Inflammatory macrophage (primary cell): Measurements from ENCODE around the gene CCDC175.
A peak's percentile ranks its signal among the peaks of the same experiment; 100 is the strongest.

Source experiments
- DNase-seq, 2 donors: peaks; one replicate each; pipeline ENCODE4 v3.0.0-alpha.2; 2020 to 2022
- total RNA-seq, 18 experiments: gene quantifications; one replicate each; lab custom pipeline; 2026; ENCODE audit warnings: mixed read lengths in 6 of 18, inconsistent platforms in 2 of 18; lab: John Stamatoyannopoulos, UW

Gene CCDC175
- total RNA-seq, result 0.03 to 0.48 (median 0.14) reads per million in 18 experiments

- peak; percentile 77 to 89 for DNase-seq
Observed at GRCh38 chr14:59576332-59577294, at the start of gene CCDC175. Gene CCDC175 (minus strand): TSS chr14:59576812. CDS start chr14:59576775, 37 bp downstream.

GRCh38 chr14:59622631-59623030 is 46.0 kb upstream of the CCDC175 start:
- no peak for DNase-seq

- peak; percentile 62 to 67 for DNase-seq
Observed at GRCh38 chr14:59619061-59619460, 42.4 kb upstream of the CCDC175 start.

GRCh38 chr14:59601056-59601455 is 24.4 kb upstream of the CCDC175 start:
- DNase-seq, result no peak

- no peak for DNase-seq
Observed at GRCh38 chr14:59600211-59600945, 23.8 kb upstream of the CCDC175 start.

GRCh38 chr14:59595071-59595470 is 18.5 kb upstream of the CCDC175 start:
- DNase-seq, result no peak

GRCh38 chr14:59591641-59592370 is 15.2 kb upstream of the CCDC175 start:
- DNase-seq, result no peak

- peak; percentile 33 to 42 for DNase-seq
Observed at GRCh38 chr14:59588101-59588500, 11.5 kb upstream of the CCDC175 start.

- peak; percentile 65 to 77 for DNase-seq
Observed at GRCh38 chr14:59585891-59586554, 9.4 kb upstream of the CCDC175 start.

- peak in 1 of 2 donors; percentile 24 for DNase-seq
Observed at GRCh38 chr14:59583755-59584154, 7.1 kb upstream of the CCDC175 start.

- peak; percentile 61 to 64 for DNase-seq
Observed at GRCh38 chr14:59582845-59583509, 6.4 kb upstream of the CCDC175 start.

- no peak for DNase-seq
Observed at GRCh38 chr14:59582161-59582560, 5.5 kb upstream of the CCDC175 start.

- no peak for DNase-seq
Observed at GRCh38 chr14:59580911-59581310, 4.3 kb upstream of the CCDC175 start.

- peak in 1 of 2 donors; percentile 15 for DNase-seq
Observed at GRCh38 chr14:59570122-59570521, 6.5 kb downstream of the CCDC175 start.

- DNase-seq, result no peak
Observed at GRCh38 chr14:59566725-59567124, 9.9 kb downstream of the CCDC175 start.

- no peak for DNase-seq
Observed at GRCh38 chr14:59566296-59566695, 10.3 kb downstream of the CCDC175 start.

GRCh38 chr14:59565087-59565486 is 11.5 kb downstream of the CCDC175 start:
- DNase-seq, result no peak

GRCh38 chr14:59564366-59564765 is 12.2 kb downstream of the CCDC175 start:
- no peak for DNase-seq

GRCh38 chr14:59547310-59547709 is 29.3 kb downstream of the CCDC175 start:
- DNase-seq, result no peak

GRCh38 chr14:59543873-59544272 is 32.7 kb downstream of the CCDC175 start:
- no peak for DNase-seq

GRCh38 chr14:59541731-59542130 is 34.9 kb downstream of the CCDC175 start:
- DNase-seq, result no peak
